Peyer's patch (tissue), 4 donors: ENCODE data around the gene KRT32.

ENCODE experiments used
- CTCF ChIP-seq, 6 experiments: fragments of 450-650 bp in 4 of 6; fragments of 200-600 bp in 2 of 6; sonication (generic) in 1 of 6; IDR thresholded peaks; one replicate each; pipeline ENCODE4 v1.5.1; 2017 to 2019; ENCODE audit warnings: antibody characterized with exemption in 6 of 6, mild to moderate bottlenecking in 3 of 6, moderate library complexity in 1 of 6
- POLR2A ChIP-seq, 2 donors: fragments of 450-650 bp; IDR thresholded peaks; one replicate each; pipeline ENCODE4 v1.5.1; 2017; ENCODE audit warnings: antibody characterized with exemption in 2 of 2, mild to moderate bottlenecking in 2 of 2, moderate library complexity in 2 of 2

DNA sequence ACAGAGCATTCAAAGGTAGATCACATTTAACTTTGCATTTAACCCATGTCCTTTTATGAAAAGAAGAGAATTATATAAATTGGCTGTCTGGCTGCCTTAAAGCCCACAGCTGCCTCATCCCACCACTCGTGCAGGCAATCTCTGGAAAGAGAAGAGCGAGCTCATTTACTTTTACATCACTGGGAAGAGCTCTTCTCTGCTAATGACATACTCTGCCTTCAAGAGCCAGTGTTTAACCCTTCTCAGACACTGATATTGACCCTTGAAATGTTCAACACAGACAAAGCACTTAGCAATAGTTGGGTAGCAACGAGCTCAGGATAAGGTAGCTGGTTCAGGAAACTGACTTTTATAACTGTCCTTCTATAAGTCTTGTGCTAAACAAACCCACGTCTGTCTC is 33.2 kb downstream of the KRT32 start:
- TF ChIP-seq CTCF (IDR thresholded peaks at IDR 0.05), result no peak
- TF ChIP-seq POLR2A (IDR thresholded peaks at IDR 0.05), result no peak
